A549 (cell line): ENCODE results near the gene ZNF12. TPM values are rescaled to one million over a fixed set of nuclear protein-coding genes. Genes with fewer than 3 reads are reported as not detected.

Experiments
- ATAC-seq, 2 experiments: fragments of 200-7000 bp in 1 of 2; fragments of >200 bp in 1 of 2; cut with Nextera tagmentation in 1 of 2; cut with Tn5 transposase in 1 of 2; 3 replicates each; pipeline versions ENCODE4 v1.8.0 to v1.9.1; 2018 to 2020; ENCODE audit warnings: mild to moderate bottlenecking in 1 of 2, moderate library complexity in 1 of 2
- CTCF ChIA-PET: fragments of 300-600 bp; sonication (Branson Sonifier 250); formaldehyde crosslinking; extraction: SDS; loops from one replicate; lab custom pipeline; 2021; ENCODE audit warnings: antibody characterized with exemption, inconsistent platforms; lab: Yijun Ruan, JAX
- POLR2A ChIA-PET: fragments of 350-600 bp; formaldehyde crosslinking; extraction: SDS; loops from one replicate; lab custom pipeline; 2021; ENCODE audit warnings: antibody characterized with exemption, inconsistent platforms; lab: Yijun Ruan, JAX
- DNase-seq, 2 experiments: peaks; one replicate each; pipeline versions ENCODE4 v3.0.0 to v3.0.0-alpha.2; 2011 to 2016; ENCODE audit warnings: low read depth in 1 of 2, low spot score in 1 of 2
- FAIRE-seq: peaks from 2 replicates; lab custom pipeline; 2011; peaks lifted over from hg19 to GRCh38; lab: Jason Lieb, UNC
- H3K27ac ChIP-seq, 2 experiments: fragments of >200 bp; sonication (Bioruptor Twin); formaldehyde crosslinking; 3 replicates each; pipeline ENCODE4 v1.5.1; 2016 to 2017
- H3K4me1 ChIP-seq: fragments of >200 bp; sonication (Bioruptor Twin); formaldehyde crosslinking; 3 replicates; pipeline ENCODE4 v1.6.1; 2016
- H3K4me2 ChIP-seq: fragments of >200 bp; sonication (Bioruptor Twin); formaldehyde crosslinking; 3 replicates; pipeline ENCODE4 v1.6.1; 2016
- H3K4me3 ChIP-seq: fragments of >200 bp; sonication (Bioruptor Twin); formaldehyde crosslinking; 3 replicates; pipeline ENCODE4 v1.5.1; 2016
- H3K9me3 ChIP-seq: fragments of >200 bp; sonication (Bioruptor Twin); formaldehyde crosslinking; 3 replicates; pipeline ENCODE4 v1.6.1; 2016
- BCL3 ChIP-seq: fragments of >200 bp; sonication (Bioruptor Twin); formaldehyde crosslinking; IDR thresholded peaks from 3 replicates; pipeline ENCODE4 v1.6.1; 2016
- BHLHE40 ChIP-seq: IDR thresholded peaks from 2 replicates; pipeline ENCODE4 v1.6.1; 2012; ENCODE audit warnings: low read depth, low read length, inconsistent platforms
- CHD2 ChIP-seq: fragments of 150-350 bp; IDR thresholded peaks from 2 replicates; pipeline ENCODE4 v1.6.1; 2014; ENCODE audit warnings: low read length; ENCODE audit not compliant: partially characterized antibody
- CHD4 ChIP-seq: fragments of 200-600 bp; sonication (generic); IDR thresholded peaks from 2 replicates; pipeline ENCODE4 v1.6.1; 2016; ENCODE audit warnings: antibody characterized with exemption, mild to moderate bottlenecking, borderline replicate concordance
- ELK1 ChIP-seq: fragments of 150-350 bp; IDR thresholded peaks from 2 replicates; pipeline ENCODE4 v1.6.1; 2014; ENCODE audit warnings: low read depth, mild to moderate bottlenecking, low read length
- FOSL2 ChIP-seq, 2 experiments: fragments of 450-650 bp in 1 of 2; fragments of >200 bp in 1 of 2; sonication (Bioruptor Twin) in 1 of 2; formaldehyde crosslinking; IDR thresholded peaks; 2 replicates each; pipeline versions ENCODE4 v1.5.0 to v1.6.1; 2016 to 2020; ENCODE audit warnings: mild to moderate bottlenecking in 1 of 2, moderate library complexity in 1 of 2
- FOXS1 ChIP-seq: fragments of 250-450 bp; sonication (Bioruptor Pico); IDR thresholded peaks from 2 replicates; pipeline ENCODE4 v1.5.0; 2020; ENCODE audit warnings: mild to moderate bottlenecking, moderate library complexity
- HEYL ChIP-seq: fragments of 250-450 bp; sonication (Bioruptor Pico); IDR thresholded peaks from 2 replicates; pipeline ENCODE4 v1.8.0; 2021; ENCODE audit warnings: mild to moderate bottlenecking, moderate library complexity
- JUNB ChIP-seq: fragments of >200 bp; sonication (Bioruptor Twin); formaldehyde crosslinking; IDR thresholded peaks from 2 replicates; pipeline ENCODE4 v1.6.1; 2016
- KDM5A ChIP-seq: fragments of 200-600 bp; sonication (generic); IDR thresholded peaks from 2 replicates; pipeline ENCODE4 v1.6.1; 2016; ENCODE audit warnings: antibody characterized with exemption, mild to moderate bottlenecking
- MYC ChIP-seq: IDR thresholded peaks from 2 replicates; pipeline ENCODE4 v1.6.1; 2012; ENCODE audit warnings: mild to moderate bottlenecking, inconsistent platforms, low read length, improper control_type of control experiment, borderline replicate concordance
- NFE2L2 ChIP-seq: fragments of 150-350 bp; conservative IDR thresholded peaks from 2 replicates; pipeline ENCODE4 v1.6.1; 2014; ENCODE audit warnings: low read length
- NR3C1 ChIP-seq: fragments of >200 bp; sonication (Bioruptor Twin); formaldehyde crosslinking; IDR thresholded peaks from 3 replicates; pipeline ENCODE4 v1.6.1; 2017
- PBX3 ChIP-seq: IDR thresholded peaks from 2 replicates; pipeline ENCODE4 v1.6.1; 2012
- RAD21 ChIP-seq, 2 experiments: fragments of >200 bp in 1 of 2; sonication (Bioruptor Twin) in 1 of 2; formaldehyde crosslinking in 1 of 2; IDR thresholded peaks in 1 of 2; conservative IDR thresholded peaks in 1 of 2; 2 replicates in 1 of 2; 3 replicates in 1 of 2; pipeline ENCODE4 v1.6.1; 2012 to 2018; ENCODE audit warnings: inconsistent platforms in 1 of 2
- RCOR1 ChIP-seq: fragments of 150-350 bp; IDR thresholded peaks from 2 replicates; pipeline ENCODE4 v1.6.1; 2014; ENCODE audit warnings: antibody characterized with exemption, low read length, low read depth
- REST ChIP-seq: fragments of 200-600 bp; sonication (generic); IDR thresholded peaks from 2 replicates; pipeline ENCODE4 v1.6.1; 2016; ENCODE audit warnings: antibody characterized with exemption, mild to moderate bottlenecking, moderate library complexity
- ZC3H11A ChIP-seq: fragments of 450-650 bp; IDR thresholded peaks from 2 replicates; pipeline ENCODE4 v1.6.1; 2014; ENCODE audit warnings: antibody characterized with exemption, mild to moderate bottlenecking
- ZFP36 ChIP-seq: fragments of 450-650 bp; IDR thresholded peaks from 2 replicates; pipeline ENCODE4 v1.6.1; 2014; ENCODE audit warnings: borderline replicate concordance; ENCODE audit not compliant: partially characterized antibody
- ZSCAN20 ChIP-seq: fragments of 250-450 bp; sonication (Bioruptor Pico); IDR thresholded peaks from 2 replicates; pipeline ENCODE4 v1.8.0; 2022; ENCODE audit warnings: mild to moderate bottlenecking, moderate library complexity
- WGBS: methylation state at CpG from one replicate; pipeline ENCODE4 v1.1.6; 2017; ENCODE audit errors: missing lambda C conversion rate; 5-methylcytosine and 5-hydroxymethylcytosine counted together
- polyA plus RNA-seq, 4 experiments: library from polyadenylated mRNA; depleted of rRNA in 3 of 4; stranded (reverse); fragments of >200 nt; fragmentation: RNase III in 1 of 4; extraction: RNeasy Plus Mini Kit Qiagen cat#74134 plus additional on column Dnase treatment in 1 of 4; gene quantifications; 2 replicates in 3 of 4; 3 replicates in 1 of 4; pipeline ENCODE4 v1.2.3, GENCODE V29; 2011 to 2017

Gene ZNF12
- polyA plus RNA-seq, 2 of the 4 experiments (the other 2 are of a cell fraction) = 8.8 to 23.9 TPM

GRCh38 chr7:6652446-6653011 lies 54.2 kb downstream of the ZNF12 start:
- ChIA-PET POLR2A (no interaction called here), CTCF (no interaction called here)
- WGBS = 99% methylated on average over 64 of the region's 75 CpGs
- TF ChIP-seq ZSCAN20 (CRISPR knock-in tag) (no peak), RCOR1 (no peak), ZFP36 (no peak), CHD2 (no peak), REST (no peak), BHLHE40 (no peak), PBX3 (no peak), NR3C1 (no peak), FOSL2 (IDR thresholded peaks at IDR 0.05) (no peak), FOSL2 (CRISPR knock-in tag; IDR thresholded peaks at IDR 0.05) (no peak), HEYL (no peak), FOXS1 (CRISPR knock-in tag) (no peak), ELK1 (no peak), KDM5A (no peak), BCL3 (no peak), JUNB (no peak), MYC (no peak), ZC3H11A (no peak), RAD21 (conservative IDR thresholded peaks at IDR 0.05 in 1 of 2, IDR thresholded peaks at IDR 0.05 in 1 of 2) (no peak), CHD4 (no peak), NFE2L2 (no peak)
- no peak for ATAC-seq
- no peak for DNase-seq
- H3K9me3 ChIP-seq = peaks cover 48% of the 10 kb centered on the region
- no peaks in the 10 kb centered on the region for H3K4me1 ChIP-seq
- no peak overlapping the region for H3K27ac ChIP-seq
- H3K4me3 ChIP-seq = no peak overlapping the region
- FAIRE-seq = no peak
- no peak overlapping the region for H3K4me2 ChIP-seq
